ENCODE measurements around the gene OTUB1.

Gene OTUB1

DNA sequence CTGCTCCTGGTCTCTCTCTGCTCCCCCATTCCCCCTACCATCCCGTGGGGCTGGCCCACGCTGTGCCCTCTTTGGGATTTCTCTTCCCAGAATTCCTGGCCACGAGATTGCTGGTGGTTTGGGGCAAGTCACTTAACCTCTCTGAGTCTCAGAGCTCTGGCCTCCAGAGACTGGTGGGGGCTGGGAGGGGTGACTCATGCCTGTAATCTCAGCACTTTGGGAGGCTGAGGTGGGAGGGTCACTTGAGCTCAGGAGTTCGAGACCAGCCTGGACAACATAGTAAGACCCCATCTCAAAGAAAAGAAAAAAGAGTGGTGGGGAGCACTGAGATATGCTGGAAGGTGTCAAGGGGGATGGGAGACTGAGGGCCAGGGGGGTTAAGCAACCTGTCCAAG lies 18.3 kb downstream of the OTUB1 start:
- DNase-seq, result no peak

DNA sequence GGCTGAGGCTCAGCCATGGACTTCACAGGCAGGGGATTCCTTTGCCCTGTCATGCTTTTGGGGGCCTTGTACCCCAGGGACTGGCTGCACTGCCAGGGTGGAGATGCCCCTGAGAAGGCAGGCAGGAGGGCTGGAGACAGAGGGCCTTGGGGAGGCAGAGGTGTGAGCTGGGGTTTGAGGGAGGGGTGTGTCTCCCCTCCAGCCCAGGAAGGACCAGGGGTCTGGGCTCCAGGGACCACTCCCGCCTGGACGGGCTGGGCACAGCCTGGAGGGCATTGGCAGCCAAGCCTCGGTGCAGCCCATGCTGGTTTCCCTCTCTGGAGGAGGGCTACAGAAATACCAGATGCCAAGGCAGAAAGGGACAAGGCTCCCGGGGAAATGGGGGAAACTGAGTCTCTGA lies 19.5 kb downstream of the OTUB1 start:
- DNase-seq, result no peak

DNA sequence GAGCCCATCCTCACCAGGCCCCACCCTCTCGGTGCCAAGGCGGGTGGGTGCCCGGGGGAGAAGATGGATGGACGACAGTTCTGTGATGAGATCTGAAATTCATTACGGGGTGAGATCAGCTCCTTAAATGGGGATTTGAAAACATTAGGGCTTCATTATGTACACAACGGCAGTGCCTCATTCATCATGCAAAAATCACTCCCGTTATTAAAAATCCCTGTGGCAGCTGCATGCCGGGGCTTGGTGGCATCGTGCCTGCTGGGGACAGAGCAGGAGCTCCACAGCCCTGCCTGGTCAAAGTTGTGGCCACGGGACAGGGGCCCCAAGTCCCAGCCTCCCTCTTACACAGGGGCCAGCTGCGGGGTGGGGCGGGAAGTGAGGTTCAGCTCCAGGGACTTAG lies 20.2 kb downstream of the OTUB1 start:
- no peak for DNase-seq

DNA sequence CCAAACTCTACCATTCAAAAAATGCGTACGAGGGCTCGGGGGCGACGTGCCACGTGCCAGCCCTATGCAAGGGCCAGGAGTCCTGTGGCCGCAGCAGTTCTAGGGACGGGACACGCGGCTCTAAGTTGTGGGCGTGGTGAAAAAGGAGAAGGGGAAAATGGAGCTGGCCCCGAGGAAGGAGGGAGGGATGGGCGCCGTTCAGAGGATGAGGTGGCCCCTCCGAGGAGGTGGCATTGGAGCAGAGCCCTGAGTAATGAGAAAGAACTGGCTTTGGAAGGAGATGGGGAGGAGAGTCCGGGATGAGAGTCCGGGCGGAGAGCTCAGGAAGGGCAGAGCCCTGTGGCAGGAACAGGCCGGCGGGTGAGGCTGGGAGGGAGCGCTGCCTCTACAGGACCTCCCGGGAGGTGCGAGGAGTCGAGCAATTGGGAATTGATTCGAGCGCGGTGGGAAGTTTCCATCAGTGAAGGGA lies 21.0 kb downstream of the OTUB1 start:
- no peak for DNase-seq

DNA sequence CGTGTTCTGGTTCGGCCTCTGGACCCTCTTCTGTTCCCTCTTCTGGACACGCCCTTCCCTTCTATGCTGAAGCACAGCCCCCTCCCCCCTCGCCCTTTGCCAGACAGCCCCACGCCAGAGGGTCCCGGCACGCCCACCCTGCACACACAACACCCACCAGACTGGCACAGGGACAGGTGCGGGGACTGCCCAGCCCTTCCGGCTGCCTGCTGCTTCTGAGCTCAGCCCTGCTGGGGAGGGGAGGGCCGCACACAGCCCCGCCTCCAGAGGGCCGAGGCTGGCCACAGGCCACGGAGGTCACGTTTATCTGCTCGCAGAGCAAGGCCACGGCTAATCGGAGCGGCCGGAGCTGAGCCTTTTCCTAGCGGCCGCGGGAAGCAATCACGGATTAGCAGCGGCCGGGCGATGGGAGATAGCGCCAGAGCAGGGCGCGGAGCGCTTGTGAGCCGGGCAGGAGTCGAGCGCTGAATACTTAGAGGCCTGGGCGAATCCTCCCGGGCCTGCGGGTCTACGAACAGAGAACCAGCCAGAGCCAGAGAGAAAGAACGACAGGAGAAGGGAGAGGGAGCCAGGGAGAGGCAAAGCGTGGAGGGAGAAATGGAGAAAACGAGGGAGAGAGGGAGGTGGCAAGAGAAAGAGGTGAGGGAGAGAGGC lies 21.5 kb downstream of the OTUB1 start:
- peak in 35 of 56 donors; percentile 12 to 75 (median 33) for DNase-seq

DNA sequence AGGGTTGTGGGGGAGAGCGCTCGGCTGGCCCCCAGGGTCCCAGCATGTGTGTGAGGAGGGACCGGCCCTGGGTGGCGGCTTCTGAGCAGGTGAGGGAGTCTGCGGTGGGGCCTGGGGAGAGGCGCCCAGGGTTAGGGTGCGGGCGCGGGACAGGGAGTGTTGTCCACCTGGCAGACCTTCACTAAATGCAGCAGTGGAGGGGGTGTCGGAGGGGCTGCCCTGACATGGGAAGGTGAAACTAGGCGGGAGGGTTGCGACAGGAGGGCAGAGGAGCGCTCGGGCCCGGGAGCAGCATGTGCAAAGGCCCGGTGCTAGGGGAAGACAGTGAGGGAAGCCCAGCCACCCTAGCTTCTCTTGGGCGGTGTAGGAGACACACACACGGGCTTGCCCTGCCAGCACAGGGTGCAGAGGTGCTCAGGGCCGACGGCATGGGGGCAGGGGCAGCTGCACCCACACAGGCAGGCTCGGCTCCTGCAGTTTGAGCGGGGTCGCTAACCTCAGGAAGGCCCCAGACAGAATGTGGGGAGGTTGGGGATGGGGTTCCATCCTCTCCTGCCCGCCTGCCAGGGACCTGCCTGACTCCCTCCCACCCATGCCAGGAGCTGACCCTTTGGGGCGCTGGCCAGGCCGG lies 22.2 kb downstream of the OTUB1 start:
- no peak for DNase-seq

DNA sequence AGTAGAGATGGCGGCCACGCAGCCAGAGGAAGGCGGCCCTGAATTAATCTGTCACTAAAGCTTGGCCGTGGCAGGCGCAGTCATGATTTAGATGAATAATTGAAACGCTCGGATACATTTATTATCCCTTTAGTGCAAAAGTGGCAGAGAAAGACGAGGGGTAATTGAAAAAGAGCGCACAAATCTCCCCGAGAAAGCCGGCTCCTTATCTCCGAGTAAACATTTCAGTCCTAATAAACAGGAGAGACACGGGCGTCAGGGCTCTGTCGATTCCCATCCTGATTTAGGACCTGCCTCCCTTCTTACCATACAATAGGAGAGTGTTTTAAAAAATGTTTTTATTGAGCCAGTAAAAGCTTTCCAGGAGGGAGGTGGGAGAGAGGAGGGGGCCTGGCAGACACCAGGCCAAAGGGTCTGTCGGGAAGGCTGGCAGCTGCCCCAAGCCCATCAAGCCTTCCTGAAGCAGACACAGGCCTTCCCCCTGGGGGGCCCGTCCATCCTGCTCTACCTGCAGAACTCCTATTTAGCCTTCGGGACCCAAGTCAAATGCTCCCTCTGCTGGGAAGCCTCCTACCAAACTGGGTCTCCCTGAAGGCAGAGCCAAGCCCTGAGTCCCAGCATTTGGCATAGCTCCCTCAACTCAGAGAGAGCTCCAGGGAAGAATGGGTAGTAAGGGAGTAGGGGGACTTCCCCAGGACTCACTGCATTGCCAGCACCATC lies 22.8 kb downstream of the OTUB1 start:
- no peak for DNase-seq

DNA sequence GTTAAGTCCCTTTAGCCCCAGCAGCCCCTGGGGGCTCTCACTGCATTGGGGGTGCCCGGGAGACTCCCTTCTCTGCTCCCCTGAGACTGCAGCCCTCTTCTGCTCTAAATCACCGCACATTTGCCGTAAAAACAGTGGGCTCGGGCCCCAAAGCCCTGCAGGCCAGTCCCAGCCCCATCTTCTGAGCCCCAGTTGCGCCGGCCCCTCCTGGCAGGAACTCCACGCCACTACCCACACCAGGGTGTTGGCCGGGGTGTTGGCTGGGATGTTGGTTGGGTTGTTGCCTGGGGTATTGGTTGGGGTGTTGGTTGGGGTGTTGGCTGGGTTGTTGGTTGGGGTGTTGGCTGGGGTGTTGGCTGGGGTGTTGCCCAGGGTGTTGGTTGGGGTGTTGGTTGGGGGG lies 23.5 kb downstream of the OTUB1 start:
- DNase-seq, result no peak

DNA sequence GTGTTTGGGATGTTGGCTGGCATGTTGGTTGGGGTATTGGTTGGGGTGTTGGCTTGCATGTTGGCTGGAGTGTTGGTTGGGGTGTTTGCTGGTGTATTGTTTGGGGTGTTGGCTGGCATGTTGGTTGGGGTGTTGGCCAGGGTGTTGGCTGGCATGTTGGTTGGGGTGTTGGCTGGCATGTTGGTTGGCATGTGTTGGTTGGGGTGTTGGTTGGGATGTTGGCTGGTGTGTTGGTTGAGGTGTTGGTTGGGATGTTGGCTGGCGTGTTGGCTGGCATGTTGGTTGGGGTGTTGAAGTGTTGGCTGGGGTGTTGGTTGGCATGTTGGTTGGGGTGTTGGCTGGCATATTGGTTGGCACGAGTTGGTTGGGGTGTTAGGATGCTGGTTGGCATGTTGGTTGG lies 24.5 kb downstream of the OTUB1 start:
- DNase-seq, result no peak

DNA sequence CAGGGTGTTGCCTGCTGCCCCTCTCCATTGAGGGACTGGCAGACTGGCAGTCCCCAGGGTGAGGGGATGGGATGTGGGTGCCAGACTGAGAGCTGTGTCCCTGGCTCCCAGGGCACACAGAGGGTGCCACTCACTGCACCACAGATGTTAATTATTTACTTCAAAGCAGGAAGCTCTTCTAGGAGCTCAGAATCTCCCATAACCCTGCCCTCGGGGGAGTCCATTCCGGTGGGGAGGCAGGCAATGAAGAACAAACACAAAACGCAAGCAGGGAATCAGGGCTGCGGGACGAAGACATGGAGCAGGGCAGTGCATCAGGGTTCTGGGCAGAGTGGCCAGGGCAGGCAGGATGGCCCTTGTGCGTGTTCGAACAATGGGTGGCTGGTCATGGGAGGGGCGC lies 25.1 kb downstream of the OTUB1 start:
- DNase-seq, result no peak

DNA sequence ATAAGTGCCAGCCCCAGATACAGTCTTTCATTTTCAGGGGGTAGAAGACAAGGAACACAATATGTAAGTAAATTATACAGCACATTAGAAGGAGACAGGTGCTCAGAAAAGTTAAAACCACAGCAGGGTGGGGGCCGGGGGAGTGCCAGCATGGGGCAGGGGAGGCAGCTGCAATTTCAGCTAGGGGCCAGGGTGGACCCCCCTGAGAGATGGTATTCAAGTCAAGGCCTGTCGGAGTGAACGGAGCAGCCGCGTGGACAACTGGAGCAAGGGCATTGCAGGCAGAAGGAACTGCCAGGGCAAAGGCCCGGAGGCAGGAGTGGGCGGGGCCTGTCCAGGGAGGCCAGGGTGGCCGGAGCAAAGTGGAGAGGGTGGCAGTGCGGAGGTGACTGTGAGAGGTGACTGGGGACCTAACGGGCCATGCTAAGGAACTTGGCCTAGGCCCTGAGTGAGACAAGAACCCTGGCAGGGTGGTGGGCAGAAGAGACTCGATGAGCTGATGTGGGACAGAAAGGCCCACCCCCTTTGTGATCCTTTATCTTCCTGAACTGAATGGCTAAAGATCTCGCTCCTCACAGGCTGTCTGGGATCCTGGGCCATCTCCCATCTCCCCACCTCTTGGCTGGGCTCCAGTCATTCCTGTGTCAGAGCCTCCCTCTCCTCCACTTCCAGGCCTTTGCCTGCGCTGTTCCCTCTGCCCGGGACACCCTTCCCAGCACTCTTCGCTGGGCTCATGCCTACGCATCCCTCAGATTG lies 27.1 kb downstream of the OTUB1 start:
- DNase-seq, result no peak

DNA sequence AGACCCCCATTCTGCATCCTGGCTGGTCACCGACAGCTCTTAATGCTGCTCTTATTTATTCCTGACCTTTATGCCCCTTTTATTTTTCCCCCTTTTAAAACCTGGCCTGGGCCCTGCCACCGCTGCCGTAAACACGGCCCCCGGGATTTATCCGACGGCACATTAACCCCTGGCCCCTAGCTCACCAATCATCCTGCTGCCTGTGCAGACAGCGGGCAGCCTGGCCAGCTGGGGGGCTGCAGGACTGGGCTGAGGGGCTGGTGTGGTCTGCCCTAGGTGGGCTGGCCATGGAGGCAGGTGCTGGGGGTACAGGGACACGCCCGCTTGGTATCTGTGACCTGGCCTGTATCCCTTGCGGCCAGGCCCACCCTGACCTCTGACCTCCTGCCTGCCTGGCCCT lies 28.1 kb downstream of the OTUB1 start:
- no peak for DNase-seq

DNA sequence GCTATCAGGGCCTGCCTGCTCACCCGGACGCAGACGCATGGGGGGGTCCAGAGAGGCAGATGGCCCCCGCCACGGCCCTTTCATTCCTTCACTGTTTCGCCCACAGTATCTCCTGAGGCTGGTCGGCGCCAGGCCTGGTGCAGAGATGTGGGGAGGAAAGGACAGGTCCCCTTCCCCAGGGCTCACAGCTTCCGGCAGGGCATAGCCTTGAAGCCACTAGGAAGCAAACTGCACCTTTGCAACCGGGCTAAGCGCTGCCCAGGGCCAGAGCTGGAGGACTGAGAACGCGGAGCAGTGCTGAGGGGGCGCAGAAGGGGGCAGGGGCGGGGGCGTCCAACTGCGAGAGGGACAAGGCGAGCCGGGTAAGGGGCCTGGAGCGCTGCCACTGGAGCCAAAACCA lies 29.3 kb downstream of the OTUB1 start:
- no peak for DNase-seq

DNA sequence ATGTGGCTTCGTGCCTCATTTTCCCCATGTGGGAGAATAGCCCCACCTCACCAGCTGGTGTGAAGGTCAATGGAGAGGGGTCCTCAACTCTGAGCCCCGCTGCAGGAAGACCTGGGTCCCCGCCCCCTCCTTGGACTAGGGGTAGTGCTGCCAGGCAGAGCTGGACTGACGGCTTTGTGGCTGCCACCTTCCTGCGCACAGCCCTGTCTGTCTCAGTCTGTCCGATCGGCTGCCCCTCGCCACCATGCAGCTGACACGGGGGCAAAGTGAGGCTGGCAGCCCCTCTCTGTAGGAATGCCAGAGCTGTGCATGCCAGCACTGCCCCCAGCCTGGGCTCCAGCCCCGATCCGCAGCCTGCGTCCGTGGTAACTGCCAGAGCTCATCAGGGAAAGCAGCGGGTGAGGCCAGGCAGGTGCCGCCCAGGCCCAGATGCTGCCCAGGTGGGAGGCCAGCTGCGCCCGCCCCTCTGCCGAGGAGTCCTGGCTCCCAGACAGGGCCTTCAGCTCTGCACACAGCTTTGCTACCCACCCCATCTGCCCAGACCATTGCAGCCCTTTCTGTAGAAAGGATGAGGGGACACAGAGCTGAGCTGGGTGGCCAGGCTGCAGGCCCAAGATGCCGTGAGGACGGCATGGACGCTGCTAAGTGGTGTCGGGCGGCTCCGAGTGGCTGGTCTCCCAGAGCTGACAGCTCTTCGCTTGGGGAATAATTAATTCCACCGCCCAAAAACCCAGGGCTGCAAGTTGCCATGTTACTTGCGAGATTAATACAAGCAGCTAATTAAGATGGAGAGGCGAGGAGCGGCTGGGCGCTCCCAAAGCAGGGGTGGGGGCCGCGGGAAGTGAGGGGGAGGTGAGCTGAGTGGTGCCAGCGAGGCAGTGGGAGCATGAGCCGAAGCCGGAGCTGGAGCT lies 30.0 kb downstream of the OTUB1 start:
- peak in 22 of 56 donors; percentile 6 to 72 (median 36) for DNase-seq

DNA sequence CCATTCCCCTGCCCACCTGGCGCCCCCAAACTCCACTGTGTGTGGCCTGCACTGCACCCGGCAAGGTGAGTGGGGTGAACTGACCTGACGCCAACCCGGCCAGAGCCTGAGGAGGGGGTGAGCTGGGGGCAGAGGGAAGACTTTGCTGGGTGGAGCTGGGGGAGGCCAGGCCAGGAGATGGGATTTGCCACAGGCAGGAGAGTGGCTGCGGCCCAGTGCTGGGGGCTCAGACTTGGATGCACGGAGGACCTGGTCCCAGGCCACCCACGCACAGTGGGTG lies 31.6 kb downstream of the OTUB1 start:
- no peak for DNase-seq

DNA sequence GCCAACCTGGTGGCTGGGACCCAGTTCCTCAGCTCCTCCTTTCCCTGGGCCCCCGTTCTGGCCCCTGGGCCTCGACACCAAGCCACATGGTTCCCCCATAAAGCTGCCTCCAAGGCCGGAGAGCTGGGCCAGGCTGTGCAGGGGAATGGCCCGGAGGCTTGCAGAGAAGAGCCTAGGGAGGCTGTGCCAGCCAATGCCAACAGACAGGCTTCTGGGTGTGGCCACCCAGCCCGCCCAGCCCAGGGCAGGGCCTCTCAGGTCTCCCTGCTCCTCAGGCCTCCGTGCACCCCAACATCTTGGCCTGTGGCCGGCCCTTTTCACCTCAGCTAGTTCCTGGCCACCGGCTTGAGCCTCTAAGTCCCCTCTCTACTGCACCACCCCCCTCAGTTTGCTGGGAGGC lies 32.1 kb downstream of the OTUB1 start:
- no peak for DNase-seq

DNA sequence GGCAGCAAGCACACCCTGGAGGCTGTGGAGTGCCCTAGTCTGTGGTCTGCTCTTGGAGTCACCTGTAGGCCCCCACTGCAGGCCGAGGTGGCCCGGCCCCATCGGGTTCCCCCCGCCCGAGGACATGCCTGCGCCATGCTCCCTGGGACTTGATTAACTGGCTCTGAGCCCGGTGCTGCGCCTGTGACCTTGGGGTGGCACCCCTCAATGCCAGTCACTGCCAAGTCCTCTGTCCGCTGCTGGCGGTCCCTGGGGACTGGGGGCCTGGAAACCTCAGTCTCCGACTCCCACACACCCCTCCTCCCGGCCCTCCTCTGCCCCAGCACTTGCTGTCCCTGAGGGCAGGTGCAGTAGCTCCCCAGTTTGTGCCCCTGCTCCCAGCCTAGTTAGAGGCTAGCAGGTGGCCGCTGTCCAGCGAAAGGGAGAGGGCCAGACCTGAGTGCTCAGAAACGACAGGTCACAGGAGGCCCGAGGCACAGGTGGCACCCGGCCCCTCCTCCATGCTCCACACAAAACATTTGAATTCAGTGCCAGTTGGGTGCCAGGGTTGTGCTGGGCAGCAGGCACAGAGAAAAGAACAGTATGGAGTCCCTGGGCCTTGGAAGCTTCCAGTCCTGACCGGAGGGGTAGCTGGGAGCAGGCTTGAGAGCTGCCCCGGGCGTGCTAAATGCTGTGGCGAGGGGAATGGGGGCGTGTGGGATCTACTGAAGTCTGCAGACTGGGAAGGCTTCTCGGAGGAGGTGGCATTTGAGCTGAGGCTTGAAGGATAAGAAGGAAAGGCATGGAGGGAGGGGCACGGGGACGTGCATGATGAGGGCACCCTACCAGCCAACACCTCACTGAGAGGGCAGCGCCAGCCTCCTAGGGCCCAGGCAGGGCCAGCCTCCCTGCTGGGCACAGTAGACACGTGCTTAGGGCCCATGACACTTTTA lies 33.1 kb downstream of the OTUB1 start:
- no peak for DNase-seq

DNA sequence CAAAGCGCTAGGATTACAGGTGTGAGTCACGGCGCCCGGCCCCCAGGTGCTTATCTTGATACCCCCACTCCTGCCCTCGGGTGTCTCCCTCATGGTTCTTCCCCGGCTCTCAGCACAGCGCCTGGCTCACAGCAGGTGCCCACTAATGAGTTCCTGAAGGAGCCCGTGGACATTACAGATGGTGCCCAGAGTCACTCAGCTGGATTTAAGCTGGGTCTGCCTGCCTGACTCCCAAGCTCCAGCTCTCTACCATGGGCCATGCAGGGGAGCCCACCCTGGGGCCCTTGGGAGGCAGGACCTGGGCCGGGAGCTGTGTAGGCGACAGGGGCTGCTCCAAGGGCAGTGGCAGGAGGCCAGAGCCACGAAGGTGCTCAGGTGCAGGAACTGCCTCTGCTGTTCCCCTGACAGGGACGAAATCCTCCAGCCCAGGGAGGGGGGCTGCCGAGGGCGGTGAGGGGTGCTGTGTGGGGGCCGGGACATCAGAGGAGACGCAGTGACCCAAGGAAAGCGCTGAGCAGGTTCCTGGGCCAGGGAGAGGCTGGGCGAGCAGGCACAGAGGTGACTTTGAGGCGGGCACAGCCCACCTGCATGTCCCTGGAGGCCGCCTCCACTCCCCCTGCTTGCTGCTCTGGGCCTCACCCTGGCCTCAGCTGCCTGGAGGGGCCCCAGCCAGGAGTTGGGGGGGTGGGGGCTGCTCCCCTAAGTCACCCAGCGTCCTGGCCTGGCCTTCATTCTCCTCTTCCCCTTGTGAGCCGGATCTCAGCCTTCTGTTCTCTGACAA lies 34.9 kb downstream of the OTUB1 start:
- DNase-seq, result no peak

DNA sequence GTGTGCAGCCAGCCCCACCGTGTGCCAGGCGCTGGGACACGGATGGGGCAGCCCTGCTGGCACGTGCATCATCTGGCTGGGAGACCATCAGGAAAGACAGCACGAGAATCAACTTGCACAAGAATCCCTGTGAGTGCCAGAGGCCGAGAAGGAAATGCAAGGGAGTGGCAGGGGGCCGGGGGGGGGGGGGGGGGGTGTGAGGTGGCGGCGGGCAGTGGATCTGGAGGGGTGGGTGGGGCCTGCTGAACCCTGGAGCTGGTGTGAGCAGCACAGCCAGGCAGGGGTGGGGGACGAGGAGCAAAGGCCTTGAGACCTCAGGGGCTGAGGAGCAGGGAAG lies 35.5 kb downstream of the OTUB1 start:
- no peak for DNase-seq

Data from nucleus accumbens (tissue), 56 donors.